GM18526 (cell line): ENCODE measurements around the gene GJB2.

ENCODE experiments used
- POLR2A ChIP-seq: IDR thresholded peaks from 3 replicates; pipeline ENCODE4 v1.6.1; 2011; ENCODE audit not compliant: insufficient read length; ENCODE audit errors: extremely low read depth

Gene GJB2

GRCh38 chr13:20198781-20199180 lies 6.0 kb upstream of the GJB2 start:
- TF ChIP-seq POLR2A: no peak

- TF ChIP-seq POLR2A: no peak
Measured at GRCh38 chr13:20197361-20197834, 4.7 kb upstream of the GJB2 start.

- no peak for TF ChIP-seq POLR2A
Measured at GRCh38 chr13:20195801-20196200, 3.1 kb upstream of the GJB2 start.

GRCh38 chr13:20193907-20194631 lies 1.3 kb upstream of the GJB2 start:
- no peak for TF ChIP-seq POLR2A

GRCh38 chr13:20193162-20193906 lies 596 bp upstream of the GJB2 start:
- no peak for TF ChIP-seq POLR2A

GRCh38 chr13:20192158-20192835 lies 441 bp downstream of the GJB2 start:
- no peak for TF ChIP-seq POLR2A

GRCh38 chr13:20191311-20192157 lies 1.2 kb downstream of the GJB2 start:
- no peak for TF ChIP-seq POLR2A

- TF ChIP-seq POLR2A: no peak
Measured at GRCh38 chr13:20190481-20191310, 2.0 kb downstream of the GJB2 start.

GRCh38 chr13:20190076-20190475 lies 2.7 kb downstream of the GJB2 start:
- TF ChIP-seq POLR2A: no peak

GRCh38 chr13:20188667-20189553 lies 3.8 kb downstream of the GJB2 start:
- no peak for TF ChIP-seq POLR2A

- TF ChIP-seq POLR2A: no peak
Measured at GRCh38 chr13:20186771-20187170, 6.0 kb downstream of the GJB2 start.

GRCh38 chr13:20185366-20186056 lies 7.2 kb downstream of the GJB2 start:
- no peak for TF ChIP-seq POLR2A

GRCh38 chr13:20182231-20182846 lies 10.4 kb downstream of the GJB2 start:
- no peak for TF ChIP-seq POLR2A

GRCh38 chr13:20181188-20181587 lies 11.6 kb downstream of the GJB2 start:
- no peak for TF ChIP-seq POLR2A
